ENCODE results near the gene KLK8.

DNA sequence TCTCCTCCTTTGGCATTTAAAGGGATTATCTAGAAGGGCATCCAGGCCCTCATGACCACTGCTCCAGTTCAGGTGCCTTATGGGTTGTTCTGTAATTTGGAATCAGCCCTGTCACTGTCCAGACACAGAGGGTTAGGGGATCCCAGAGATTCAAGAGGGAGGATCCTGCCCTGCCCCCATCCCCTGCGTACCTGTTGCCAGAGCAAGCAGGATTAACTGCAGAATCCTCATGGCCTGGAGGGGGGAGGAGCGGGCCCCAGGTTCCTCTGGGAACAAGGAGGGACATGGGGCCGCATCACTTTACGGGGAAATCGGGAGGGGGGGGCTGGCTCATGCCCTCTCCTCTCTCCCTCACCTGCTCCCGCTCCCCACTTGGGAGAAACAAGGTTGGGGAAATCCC lies 24.0 kb upstream of the KLK8 start:
- TF ChIP-seq, protein P1, sequence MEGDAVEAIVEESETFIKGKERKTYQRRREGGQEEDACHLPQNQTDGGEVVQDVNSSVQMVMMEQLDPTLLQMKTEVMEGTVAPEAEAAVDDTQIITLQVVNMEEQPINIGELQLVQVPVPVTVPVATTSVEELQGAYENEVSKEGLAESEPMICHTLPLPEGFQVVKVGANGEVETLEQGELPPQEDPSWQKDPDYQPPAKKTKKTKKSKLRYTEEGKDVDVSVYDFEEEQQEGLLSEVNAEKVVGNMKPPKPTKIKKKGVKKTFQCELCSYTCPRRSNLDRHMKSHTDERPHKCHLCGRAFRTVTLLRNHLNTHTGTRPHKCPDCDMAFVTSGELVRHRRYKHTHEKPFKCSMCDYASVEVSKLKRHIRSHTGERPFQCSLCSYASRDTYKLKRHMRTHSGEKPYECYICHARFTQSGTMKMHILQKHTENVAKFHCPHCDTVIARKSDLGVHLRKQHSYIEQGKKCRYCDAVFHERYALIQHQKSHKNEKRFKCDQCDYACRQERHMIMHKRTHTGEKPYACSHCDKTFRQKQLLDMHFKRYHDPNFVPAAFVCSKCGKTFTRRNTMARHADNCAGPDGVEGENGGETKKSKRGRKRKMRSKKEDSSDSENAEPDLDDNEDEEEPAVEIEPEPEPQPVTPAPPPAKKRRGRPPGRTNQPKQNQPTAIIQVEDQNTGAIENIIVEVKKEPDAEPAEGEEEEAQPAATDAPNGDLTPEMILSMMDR (IDR thresholded peaks at IDR 0.05; ENCODE audit: insufficient read depth, low read length, poor library complexity, severe bottlenecking): no peak
- no peak for TF ChIP-seq EZH2phosphoT487 (conservative IDR thresholded peaks at IDR 0.05; ENCODE audit: low read length)

All from SU-DHL-6 (cell line).